ENCODE measurements around the gene PRR33.

PRR33 gene

DNA sequence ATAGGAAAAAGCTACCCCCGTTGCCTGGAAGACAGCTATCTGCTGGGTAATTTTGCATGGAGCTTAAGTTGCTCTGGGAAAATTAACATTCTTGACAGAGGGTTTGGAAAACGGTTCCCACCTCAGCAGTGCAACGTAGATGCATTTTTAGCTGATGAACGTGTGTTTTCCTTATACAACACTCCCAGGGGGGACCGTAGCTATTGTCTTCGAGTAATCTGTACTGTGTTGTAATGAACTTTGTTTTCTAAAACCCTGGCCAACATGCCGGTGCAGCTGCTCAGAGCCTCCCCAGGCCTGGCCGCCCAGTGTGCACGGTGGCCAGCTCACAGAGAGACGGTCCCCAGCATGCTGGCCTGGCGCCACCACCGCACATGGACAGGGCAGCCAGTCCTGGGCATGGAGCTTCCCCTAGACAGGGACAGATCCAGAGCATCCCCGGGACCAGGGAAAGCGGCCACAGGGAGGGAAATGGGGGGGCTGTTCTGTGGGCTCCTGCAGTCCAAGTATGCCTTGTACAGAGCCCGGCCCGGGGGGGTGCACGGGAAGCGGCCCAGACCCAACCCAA, 30.0 kb upstream of the PRR33 start:
- Histone ChIP-seq H3K36me3 (replicated peaks; ENCODE audit: low read depth, low read length) (no peaks in the 10 kb centered on the region), H3K4me3 (ENCODE audit: low read length) (no peak overlapping the region), H2AFZ (ENCODE audit: low read depth, low read length) (no peak overlapping the region), H4K20me1 (ENCODE audit: insufficient read depth, low read length) (peaks cover 4% of the 10 kb centered on the region; the same call in 1 of the 2 replicates), H3K9ac (ENCODE audit: low read length) (no peak overlapping the region), H3K27ac (ENCODE audit: low read length) (no peak overlapping the region), H3K4me2 (ENCODE audit: low read length) (no peak overlapping the region), H3K9me3 (ENCODE audit: insufficient read depth, low read length) (no peaks in the 10 kb centered on the region), H3K27me3 (ENCODE audit: low read depth, low read length) (peaks cover 22% of the 10 kb centered on the region; the same call in 1 of the 2 replicates), H3K4me1 (ENCODE audit: low read length) (no peaks in the 10 kb centered on the region), H3K79me2 (ENCODE audit: low read length) (no peaks in the 10 kb centered on the region)
- TF ChIP-seq, protein P1, sequence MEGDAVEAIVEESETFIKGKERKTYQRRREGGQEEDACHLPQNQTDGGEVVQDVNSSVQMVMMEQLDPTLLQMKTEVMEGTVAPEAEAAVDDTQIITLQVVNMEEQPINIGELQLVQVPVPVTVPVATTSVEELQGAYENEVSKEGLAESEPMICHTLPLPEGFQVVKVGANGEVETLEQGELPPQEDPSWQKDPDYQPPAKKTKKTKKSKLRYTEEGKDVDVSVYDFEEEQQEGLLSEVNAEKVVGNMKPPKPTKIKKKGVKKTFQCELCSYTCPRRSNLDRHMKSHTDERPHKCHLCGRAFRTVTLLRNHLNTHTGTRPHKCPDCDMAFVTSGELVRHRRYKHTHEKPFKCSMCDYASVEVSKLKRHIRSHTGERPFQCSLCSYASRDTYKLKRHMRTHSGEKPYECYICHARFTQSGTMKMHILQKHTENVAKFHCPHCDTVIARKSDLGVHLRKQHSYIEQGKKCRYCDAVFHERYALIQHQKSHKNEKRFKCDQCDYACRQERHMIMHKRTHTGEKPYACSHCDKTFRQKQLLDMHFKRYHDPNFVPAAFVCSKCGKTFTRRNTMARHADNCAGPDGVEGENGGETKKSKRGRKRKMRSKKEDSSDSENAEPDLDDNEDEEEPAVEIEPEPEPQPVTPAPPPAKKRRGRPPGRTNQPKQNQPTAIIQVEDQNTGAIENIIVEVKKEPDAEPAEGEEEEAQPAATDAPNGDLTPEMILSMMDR (IDR thresholded peaks at IDR 0.05; ENCODE audit: low read depth, low read length), result no peak
- no peak for TF ChIP-seq EZH2phosphoT487 (IDR thresholded peaks at IDR 0.05; ENCODE audit: low read depth)

DNA sequence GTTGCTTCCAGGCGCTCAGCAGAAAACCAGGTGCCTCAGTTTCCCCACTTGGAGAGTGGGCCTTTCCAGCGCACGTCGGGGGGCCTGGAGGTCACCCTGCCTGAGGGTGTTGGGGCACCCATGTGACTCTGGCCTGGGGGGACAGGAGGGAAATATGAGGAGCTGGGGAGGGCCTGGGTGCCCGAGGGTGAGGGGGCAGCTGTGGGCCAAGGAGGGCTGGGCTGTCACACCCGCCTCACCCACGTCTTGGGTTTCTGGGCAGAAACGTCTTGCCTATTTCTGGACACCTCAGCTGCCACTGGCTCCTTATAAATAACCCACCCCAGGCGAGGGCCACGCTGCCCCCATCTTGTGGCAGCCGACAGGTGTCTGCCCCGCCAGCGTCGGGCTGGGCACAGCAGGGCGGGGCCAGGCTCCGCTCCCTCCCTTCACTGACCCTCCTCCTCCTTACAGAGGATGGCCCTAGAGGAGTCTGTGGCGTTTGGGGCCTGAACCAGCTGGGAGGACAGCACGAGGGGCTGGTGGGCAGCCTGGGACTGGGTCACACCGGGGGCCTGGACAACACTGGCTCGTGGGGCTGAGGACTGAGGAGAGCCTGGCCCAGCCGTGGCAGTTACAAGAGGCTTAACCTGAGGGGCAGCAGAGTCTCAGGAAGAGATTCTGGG, 29.3 kb upstream of the PRR33 start:
- TF ChIP-seq, protein P1 (IDR thresholded peaks at IDR 0.05; ENCODE audit: low read depth, low read length), result no peak
- TF ChIP-seq EZH2phosphoT487 (IDR thresholded peaks at IDR 0.05; ENCODE audit: low read depth), result no peak
- H3K79me2 ChIP-seq (ENCODE audit: low read length), result no peaks in the 10 kb centered on the region
- H3K4me1 ChIP-seq (ENCODE audit: low read length), result no peaks in the 10 kb centered on the region
- H3K9me3 ChIP-seq (ENCODE audit: insufficient read depth, low read length), result no peaks in the 10 kb centered on the region
- no peak overlapping the region for H3K4me2 ChIP-seq (ENCODE audit: low read length)
- no peak overlapping the region for H3K4me3 ChIP-seq (ENCODE audit: low read length)
- no peak overlapping the region for H3K9ac ChIP-seq (ENCODE audit: low read length)
- H4K20me1 ChIP-seq (ENCODE audit: insufficient read depth, low read length), result peaks cover 4% of the 10 kb centered on the region; the same call in 1 of the 2 replicates
- H3K36me3 ChIP-seq (replicated peaks; ENCODE audit: low read depth, low read length), result no peaks in the 10 kb centered on the region
- H2AFZ ChIP-seq (ENCODE audit: low read depth, low read length), result no peak overlapping the region
- peaks cover 22% of the 10 kb centered on the region; the same call in 1 of the 2 replicates for H3K27me3 ChIP-seq (ENCODE audit: low read depth, low read length)
- no peak overlapping the region for H3K27ac ChIP-seq (ENCODE audit: low read length)

DNA sequence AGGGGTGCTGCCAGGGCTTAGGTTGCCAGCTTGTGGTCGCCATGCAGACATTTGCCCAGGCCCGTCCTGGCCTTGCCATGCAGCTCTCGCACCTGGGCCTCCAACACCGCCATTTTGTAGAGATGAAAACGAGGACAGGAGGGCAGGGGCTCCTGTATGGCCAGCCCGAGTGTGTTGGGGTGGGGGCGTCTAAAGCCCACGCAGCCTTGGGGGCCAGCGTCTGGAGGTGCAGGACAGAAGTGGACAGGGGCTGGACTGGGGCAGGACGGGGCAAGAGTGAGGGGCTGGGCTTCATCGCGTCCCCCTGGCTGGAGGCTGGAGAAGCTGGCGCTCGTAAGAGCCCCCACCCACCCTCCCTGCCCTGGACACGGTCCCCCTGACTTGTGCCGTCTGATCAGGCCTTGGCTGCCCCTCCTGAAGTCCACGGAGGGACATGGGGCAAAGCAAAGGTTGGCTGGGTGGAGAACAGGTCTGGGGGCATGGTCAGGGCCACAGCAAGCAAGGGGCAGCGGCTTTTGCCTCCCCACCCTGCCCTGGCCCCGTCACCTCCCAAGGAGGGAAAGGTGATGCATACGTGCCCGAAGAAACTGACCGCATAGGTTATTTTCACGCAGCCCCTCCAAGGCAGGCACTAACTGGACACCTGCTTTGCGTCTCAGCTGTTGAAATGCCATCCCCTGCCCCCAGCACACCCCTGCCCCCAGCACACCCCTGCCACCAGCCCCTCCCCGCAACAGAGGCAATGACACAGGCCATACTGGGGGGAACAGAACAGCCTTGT, 28.6 kb upstream of the PRR33 start:
- no peaks in the 10 kb centered on the region for H3K4me1 ChIP-seq (ENCODE audit: low read length)
- no peak overlapping the region for H3K4me2 ChIP-seq (ENCODE audit: low read length)
- H3K36me3 ChIP-seq (replicated peaks; ENCODE audit: low read depth, low read length), result no peaks in the 10 kb centered on the region
- no peak overlapping the region for H2AFZ ChIP-seq (ENCODE audit: low read depth, low read length)
- H3K27ac ChIP-seq (ENCODE audit: low read length), result no peak overlapping the region
- H4K20me1 ChIP-seq (ENCODE audit: insufficient read depth, low read length), result peaks cover 4% of the 10 kb centered on the region; the same call in 1 of the 2 replicates
- TF ChIP-seq, protein P1 (IDR thresholded peaks at IDR 0.05; ENCODE audit: low read depth, low read length), result no peak
- TF ChIP-seq EZH2phosphoT487 (IDR thresholded peaks at IDR 0.05; ENCODE audit: low read depth), result no peak
- peaks cover 22% of the 10 kb centered on the region; the same call in 1 of the 2 replicates for H3K27me3 ChIP-seq (ENCODE audit: low read depth, low read length)
- H3K79me2 ChIP-seq (ENCODE audit: low read length), result no peaks in the 10 kb centered on the region
- H3K9me3 ChIP-seq (ENCODE audit: insufficient read depth, low read length), result no peaks in the 10 kb centered on the region
- no peak overlapping the region for H3K9ac ChIP-seq (ENCODE audit: low read length)
- no peak overlapping the region for H3K4me3 ChIP-seq (ENCODE audit: low read length)

Measured in OCI-LY3 (cell line).